Endothelial cell of umbilical vein (primary cell): ENCODE results near the gene CENPA. TPM values are rescaled to one million over a fixed set of nuclear protein-coding genes. Genes with fewer than 3 reads are reported as not detected.

Source experiments
- BruUV-seq: library from RNA; stranded (reverse); fragments of 400-500 nt; replicated peaks from 2 replicates; lab custom pipeline; 2021; lab: Mats Ljungman, UMichigan
- CTCF ChIA-PET: fragments of 300-600, 350-600 bp; sonication (Branson Sonifier 250); formaldehyde crosslinking; loops from one replicate; lab custom pipeline; 2021; ENCODE audit warnings: antibody characterized with exemption, inconsistent platforms; lab: Charles Lee
- POLR2A ChIA-PET: fragments of 300-600, 350-600 bp; sonication (Branson Sonifier 250); formaldehyde crosslinking; loops from one replicate; lab custom pipeline; 2021; ENCODE audit warnings: antibody characterized with exemption, inconsistent platforms; lab: Charles Lee
- DNase-seq: peaks from one replicate; pipeline ENCODE4 v3.0.0-alpha.2; 2011; ENCODE audit warnings: low read depth, low spot score
- FAIRE-seq: peaks from 2 replicates; lab custom pipeline; 2011; peaks lifted over from hg19 to GRCh38; lab: Jason Lieb, UNC
- H2AFZ ChIP-seq: 2 replicates; pipeline ENCODE4 v1.6.0; 2012; ENCODE audit warnings: low read depth, low read length, control low read depth, inconsistent platforms
- H3K27ac ChIP-seq: 2 replicates; pipeline ENCODE4 v1.5.1; 2011; ENCODE audit warnings: low read depth, mild to moderate bottlenecking, control low read depth, low read length, moderate library complexity; ENCODE audit not compliant: insufficient read depth
- H3K27me3 ChIP-seq, 2 experiments: 2 replicates each; pipeline versions ENCODE4 v1.6.0 to v1.6.1; 2011; ENCODE audit warnings: low read length in 2 of 2, mixed read lengths in 1 of 2; ENCODE audit not compliant: control insufficient read depth in 2 of 2, insufficient read depth in 2 of 2
- H3K36me3 ChIP-seq, 2 experiments: 2 replicates in 1 of 2; 3 replicates in 1 of 2; pipeline ENCODE4 v1.5.1; 2011; ENCODE audit warnings: low read length in 2 of 2, mild to moderate bottlenecking in 1 of 2, moderate library complexity in 1 of 2; ENCODE audit not compliant: control insufficient read depth in 2 of 2, insufficient read depth in 2 of 2; ENCODE audit errors: extremely low read depth in 1 of 2
- H3K4me1 ChIP-seq: 3 replicates; pipeline ENCODE4 v1.5.1; 2011; ENCODE audit warnings: mild to moderate bottlenecking, low read length; ENCODE audit not compliant: control insufficient read depth, insufficient read depth; ENCODE audit errors: extremely low read depth
- H3K4me2 ChIP-seq: 2 replicates; pipeline ENCODE4 v1.6.1; 2011; ENCODE audit warnings: low read length, control low read depth, mixed read lengths; ENCODE audit not compliant: insufficient read depth
- H3K4me3 ChIP-seq, 3 experiments: fragments of 200-600 bp in 1 of 3; sonication (generic), shearing (Covaris generic) in 1 of 3; replicated peaks in 1 of 3; 2 replicates each; pipeline ENCODE4 v1.5.1; 2011 to 2016; ENCODE audit warnings: control low read depth in 3 of 3, low read length in 3 of 3, mild to moderate bottlenecking in 2 of 3, inconsistent platforms in 1 of 3, low read depth in 1 of 3, moderate library complexity in 1 of 3; ENCODE audit not compliant: insufficient read depth in 1 of 3
- H3K79me2 ChIP-seq: 2 replicates; pipeline ENCODE4 v1.6.0; 2012; ENCODE audit warnings: low read length, inconsistent platforms; ENCODE audit not compliant: control insufficient read depth, insufficient read depth
- H3K9ac ChIP-seq: replicated peaks from 2 replicates; pipeline ENCODE3; 2011; ENCODE audit warnings: low read length, control low read depth; ENCODE audit not compliant: insufficient read depth; ENCODE audit errors: extremely low read depth
- H3K9me1 ChIP-seq: replicated peaks from 3 replicates; pipeline ENCODE4 v1.6.0; 2011; ENCODE audit warnings: mild to moderate bottlenecking, low read length; ENCODE audit not compliant: control insufficient read depth, insufficient read depth; ENCODE audit errors: extremely low read depth
- H3K9me3 ChIP-seq: replicated peaks from 2 replicates; pipeline ENCODE4 v1.5.1; 2012; ENCODE audit warnings: low read length, inconsistent platforms; ENCODE audit not compliant: control insufficient read depth, insufficient read depth
- H4K20me1 ChIP-seq: replicated peaks from 2 replicates; pipeline ENCODE3; 2011; ENCODE audit warnings: mild to moderate bottlenecking, low read length; ENCODE audit not compliant: control insufficient read depth, insufficient read depth; ENCODE audit errors: extremely low read depth
- FOS ChIP-seq: IDR thresholded peaks from 2 replicates; pipeline ENCODE4 v1.6.1; 2011; ENCODE audit warnings: mild to moderate bottlenecking, low read length, moderate library complexity, borderline replicate concordance; ENCODE audit not compliant: insufficient read depth
- GATA2 ChIP-seq: IDR thresholded peaks from 2 replicates; pipeline ENCODE4 v1.7.0; 2011; ENCODE audit warnings: low read depth, mild to moderate bottlenecking, moderate library complexity, mixed read lengths, low read length; ENCODE audit not compliant: insufficient read length, insufficient read depth
- JUN ChIP-seq: IDR thresholded peaks from 2 replicates; pipeline ENCODE4 v1.6.1; 2011; ENCODE audit warnings: borderline replicate concordance, low read depth; ENCODE audit not compliant: insufficient read length, insufficient read depth
- MYC ChIP-seq: IDR thresholded peaks from one replicate; pipeline ENCODE4 v1.6.1; 2011; ENCODE audit warnings: mild to moderate bottlenecking, low read depth, low read length
- POLR2A ChIP-seq: IDR thresholded peaks from 2 replicates; pipeline ENCODE4 v1.6.1; 2012; ENCODE audit warnings: low read depth, mild to moderate bottlenecking, control low read depth, low read length
- POLR2AphosphoS5 ChIP-seq: IDR thresholded peaks from 2 replicates; pipeline ENCODE4 v1.6.1; 2012; ENCODE audit warnings: low read depth, mild to moderate bottlenecking, control low read depth, low read length, moderate library complexity; ENCODE audit not compliant: insufficient read depth
- dilution Hi-C: fragments of 300-500 bp; cut with MboI; formaldehyde crosslinking; loops from one replicate; pipeline ENCODE4 v1.15.0; 2019; ENCODE audit warnings: low sequenced_read_pairs; ENCODE audit not compliant: extremely low pct_ligation_motif_present
- intact Hi-C: fragments of 100-400 bp; cut with micrococcal nuclease; formaldehyde crosslinking; loops from one replicate; pipeline ENCODE4 v1.10.0; 2022
- polyA plus RNA-seq, 4 experiments: library from polyadenylated mRNA; depleted of rRNA in 3 of 4; stranded (reverse) in 3 of 4; unstranded in 1 of 4; fragments of >200 nt; gene quantifications; 2 replicates each; pipeline versions ENCODE4 v1.2.1 to v1.2.3, GENCODE V29; 2011 to 2012; ENCODE audit warnings: missing spikeins in 1 of 4
- total RNA-seq: library from RNA; stranded (reverse); gene quantifications from 2 replicates; pipeline ENCODE4 v1.2.3, GENCODE V29; 2021

CENPA gene
- total and polyA plus RNA-seq, 2 donors (not counting 3 experiments of a cell fraction or from before 2014, with no cell fraction given): 22.0 to 33.1 TPM

DNA sequence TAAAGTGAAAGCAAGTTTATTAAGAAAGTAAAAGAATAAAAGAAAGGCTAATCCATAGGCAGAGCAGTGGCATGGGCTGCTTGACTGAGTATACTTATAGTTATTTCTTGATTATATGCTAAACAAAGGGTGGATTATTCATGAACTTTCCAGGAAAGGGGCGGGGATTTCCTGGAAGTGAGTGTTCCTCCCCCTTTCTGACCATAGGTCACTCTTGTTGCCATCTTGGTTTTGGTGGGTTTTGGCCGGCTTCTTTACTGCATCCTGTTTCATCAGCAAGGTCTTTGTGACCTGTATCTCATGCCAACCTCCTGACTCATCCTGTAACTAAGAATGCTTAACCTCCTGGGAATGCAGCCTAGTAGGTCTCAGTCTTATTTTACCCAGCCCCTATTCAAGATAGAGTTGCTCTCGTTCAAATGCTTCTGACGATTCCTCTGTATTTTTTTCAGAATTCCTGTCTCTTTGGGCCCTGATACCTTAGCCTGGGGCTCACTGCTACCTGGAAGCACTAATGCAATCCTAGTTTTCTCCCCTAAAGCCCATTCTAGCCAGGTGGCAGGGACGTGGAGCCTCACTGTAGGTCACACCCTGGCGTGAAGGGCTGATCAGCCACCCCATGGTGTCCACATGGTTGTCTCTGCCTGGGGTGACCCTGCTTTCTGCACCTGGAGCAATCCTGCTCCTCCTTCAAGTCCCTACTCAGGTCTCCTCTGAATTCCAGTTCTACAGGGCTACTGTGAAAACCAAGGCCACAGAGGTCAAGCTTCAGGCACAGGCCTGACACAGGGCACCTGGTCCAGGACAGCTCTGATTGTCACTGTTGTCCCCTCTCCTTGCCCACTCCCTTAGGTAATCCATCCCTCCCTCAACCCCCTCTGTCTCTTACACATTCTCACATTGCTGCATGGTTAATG is 27.7 kb upstream of the CENPA start:
- dilution Hi-C loops: no loop called here
- no peaks in the 10 kb centered on the region for H3K9me1 ChIP-seq
- no peaks in the 10 kb centered on the region for H3K36me3 ChIP-seq
- peaks cover 23% of the 10 kb centered on the region for H3K4me1 ChIP-seq
- no peaks in the 10 kb centered on the region for H3K27me3 ChIP-seq
- intact Hi-C loops: loop anchor here (1.0 to 5.0 kb wide), 2 partner anchors 27 to 261 kb away; no protein-coding TSS in a partner anchor
- FAIRE-seq (peak; percentile 97), DNase-seq (peak; percentile 96)
- CTCF ChIA-PET: interaction anchor here (0.5 kb wide), 1 partner anchor 21 kb away, joined by 3 read pairs; no protein-coding TSS in a partner anchor
- H3K4me3 ChIP-seq: no peak overlapping the region
- peak overlapping the region; percentile 98 for H3K27ac ChIP-seq
- TF ChIP-seq MYC (no peak), POLR2A (peak; percentile 61), FOS (peak; percentile 88), JUN (peak; percentile 85), POLR2AphosphoS5 (peak; percentile 96), GATA2 (no peak)
- H2AFZ ChIP-seq: peak overlapping the region; percentile 74
- H3K9ac ChIP-seq: peak overlapping the region; percentile 79
- H3K9me3 ChIP-seq: no peaks in the 10 kb centered on the region
- TSS peak; percentile 99 for BruUV-seq
- H4K20me1 ChIP-seq: no peaks in the 10 kb centered on the region
- POLR2A ChIA-PET: no interaction called here
- H3K4me2 ChIP-seq: peak overlapping the region; percentile 54
- no peaks in the 10 kb centered on the region for H3K79me2 ChIP-seq
